A549 (cell line): ENCODE measurements around the gene DNAH11. TPM values are rescaled to one million over a fixed set of nuclear protein-coding genes. Genes with fewer than 3 reads are reported as not detected.

Source experiments
- ATAC-seq, 2 experiments: fragments of 200-7000 bp in 1 of 2; fragments of >200 bp in 1 of 2; cut with Nextera tagmentation in 1 of 2; cut with Tn5 transposase in 1 of 2; 3 replicates each; pipeline versions ENCODE4 v1.8.0 to v1.9.1; 2018 to 2020; ENCODE audit warnings: mild to moderate bottlenecking in 1 of 2, moderate library complexity in 1 of 2
- CTCF ChIA-PET: fragments of 300-600 bp; sonication (Branson Sonifier 250); formaldehyde crosslinking; extraction: SDS; loops from one replicate; lab custom pipeline; 2021; ENCODE audit warnings: antibody characterized with exemption, inconsistent platforms; lab: Yijun Ruan, JAX
- POLR2A ChIA-PET: fragments of 350-600 bp; formaldehyde crosslinking; extraction: SDS; loops from one replicate; lab custom pipeline; 2021; ENCODE audit warnings: antibody characterized with exemption, inconsistent platforms; lab: Yijun Ruan, JAX
- DNase-seq, 2 experiments: peaks; one replicate each; pipeline versions ENCODE4 v3.0.0 to v3.0.0-alpha.2; 2011 to 2016; ENCODE audit warnings: low read depth in 1 of 2, low spot score in 1 of 2
- FAIRE-seq: peaks from 2 replicates; lab custom pipeline; 2011; peaks lifted over from hg19 to GRCh38; lab: Jason Lieb, UNC
- H3K27ac ChIP-seq, 2 experiments: fragments of >200 bp; sonication (Bioruptor Twin); formaldehyde crosslinking; 3 replicates each; pipeline ENCODE4 v1.5.1; 2016 to 2017
- H3K4me1 ChIP-seq: fragments of >200 bp; sonication (Bioruptor Twin); formaldehyde crosslinking; 3 replicates; pipeline ENCODE4 v1.6.1; 2016
- H3K4me2 ChIP-seq: fragments of >200 bp; sonication (Bioruptor Twin); formaldehyde crosslinking; 3 replicates; pipeline ENCODE4 v1.6.1; 2016
- H3K4me3 ChIP-seq: fragments of >200 bp; sonication (Bioruptor Twin); formaldehyde crosslinking; 3 replicates; pipeline ENCODE4 v1.5.1; 2016
- H3K9me3 ChIP-seq: fragments of >200 bp; sonication (Bioruptor Twin); formaldehyde crosslinking; 3 replicates; pipeline ENCODE4 v1.6.1; 2016
- CHD2 ChIP-seq: fragments of 150-350 bp; IDR thresholded peaks from 2 replicates; pipeline ENCODE4 v1.6.1; 2014; ENCODE audit warnings: low read length; ENCODE audit not compliant: partially characterized antibody
- EHF ChIP-seq: fragments of 250-450 bp; sonication (Bioruptor Pico); IDR thresholded peaks from 2 replicates; pipeline ENCODE4 v1.5.0; 2020; ENCODE audit warnings: mild to moderate bottlenecking
- EHMT2 ChIP-seq: fragments of 200-600 bp; sonication (generic); IDR thresholded peaks from 2 replicates; pipeline ENCODE4 v1.6.1; 2016; ENCODE audit warnings: antibody characterized with exemption, low read depth, mild to moderate bottlenecking, moderate library complexity
- EP300 ChIP-seq, 2 experiments: fragments of >200 bp; sonication (Bioruptor Twin); formaldehyde crosslinking; IDR thresholded peaks; 2 replicates in 1 of 2; 3 replicates in 1 of 2; pipeline ENCODE4 v1.6.1; 2016 to 2017
- ESRRA ChIP-seq: fragments of 150-350 bp; IDR thresholded peaks from 2 replicates; pipeline ENCODE4 v1.6.1; 2014; ENCODE audit warnings: mild to moderate bottlenecking, low read length, borderline replicate concordance
- FOXS1 ChIP-seq: fragments of 250-450 bp; sonication (Bioruptor Pico); IDR thresholded peaks from 2 replicates; pipeline ENCODE4 v1.5.0; 2020; ENCODE audit warnings: mild to moderate bottlenecking, moderate library complexity
- GATA3 ChIP-seq: IDR thresholded peaks from 2 replicates; pipeline ENCODE4 v1.6.1; 2012; ENCODE audit warnings: borderline replicate concordance
- HOXA7 ChIP-seq: fragments of 250-450 bp; sonication (Bioruptor Pico); IDR thresholded peaks from 2 replicates; pipeline ENCODE4 v1.5.0; 2020; ENCODE audit warnings: mild to moderate bottlenecking, moderate library complexity
- HOXB5 ChIP-seq: fragments of 250-450 bp; sonication (Bioruptor Pico); IDR thresholded peaks from 2 replicates; pipeline ENCODE4 v1.5.0; 2020; ENCODE audit warnings: mild to moderate bottlenecking, moderate library complexity
- JUNB ChIP-seq: fragments of >200 bp; sonication (Bioruptor Twin); formaldehyde crosslinking; IDR thresholded peaks from 2 replicates; pipeline ENCODE4 v1.6.1; 2016
- KDM1A ChIP-seq: fragments of 200-600 bp; sonication (generic); IDR thresholded peaks from 2 replicates; pipeline ENCODE4 v1.6.1; 2016; ENCODE audit warnings: low read depth, mild to moderate bottlenecking
- MYC ChIP-seq: IDR thresholded peaks from 2 replicates; pipeline ENCODE4 v1.6.1; 2012; ENCODE audit warnings: mild to moderate bottlenecking, inconsistent platforms, low read length, improper control_type of control experiment, borderline replicate concordance
- NPAS2 ChIP-seq: fragments of 250-450 bp; sonication (Bioruptor Pico); IDR thresholded peaks from 2 replicates; pipeline ENCODE4 v1.8.0; 2022; ENCODE audit warnings: mild to moderate bottlenecking, moderate library complexity, borderline replicate concordance
- NR3C1 ChIP-seq: fragments of >200 bp; sonication (Bioruptor Twin); formaldehyde crosslinking; IDR thresholded peaks from 3 replicates; pipeline ENCODE4 v1.6.1; 2017
- POLR2A ChIP-seq: IDR thresholded peaks from 2 replicates; pipeline ENCODE4 v1.6.1; 2012; ENCODE audit warnings: mild to moderate bottlenecking, low read length
- POLR2AphosphoS2 ChIP-seq: conservative IDR thresholded peaks from 2 replicates; pipeline ENCODE4 v1.6.1; 2012; ENCODE audit warnings: low read length, improper control_type of control experiment, inconsistent platforms
- RARB ChIP-seq: fragments of 250-450 bp; sonication (Bioruptor Pico); IDR thresholded peaks from 2 replicates; pipeline ENCODE4 v1.8.0; 2021; ENCODE audit warnings: mild to moderate bottlenecking, moderate library complexity
- RCOR1 ChIP-seq: fragments of 150-350 bp; IDR thresholded peaks from 2 replicates; pipeline ENCODE4 v1.6.1; 2014; ENCODE audit warnings: antibody characterized with exemption, low read length, low read depth
- RNF2 ChIP-seq: fragments of 200-600 bp; sonication (generic); IDR thresholded peaks from 2 replicates; pipeline ENCODE4 v1.6.1; 2016; ENCODE audit warnings: low read depth, mild to moderate bottlenecking, antibody characterized with exemption, moderate library complexity, borderline replicate concordance
- SREBF2 ChIP-seq: fragments of 450-650 bp; IDR thresholded peaks from 2 replicates; pipeline ENCODE4 v1.6.1; 2014; ENCODE audit warnings: mild to moderate bottlenecking, moderate library complexity
- TFCP2L1 ChIP-seq: fragments of 250-450 bp; sonication (Bioruptor Pico); IDR thresholded peaks from 2 replicates; pipeline ENCODE4 v1.5.0; 2021; ENCODE audit warnings: mild to moderate bottlenecking
- ZC3H11A ChIP-seq: fragments of 450-650 bp; IDR thresholded peaks from 2 replicates; pipeline ENCODE4 v1.6.1; 2014; ENCODE audit warnings: antibody characterized with exemption, mild to moderate bottlenecking
- ZFP36 ChIP-seq: fragments of 450-650 bp; IDR thresholded peaks from 2 replicates; pipeline ENCODE4 v1.6.1; 2014; ENCODE audit warnings: borderline replicate concordance; ENCODE audit not compliant: partially characterized antibody
- ZNF302 ChIP-seq: fragments of 250-450 bp; sonication (Bioruptor Pico); IDR thresholded peaks from 2 replicates; pipeline ENCODE4 v1.9.0; 2021; ENCODE audit warnings: inconsistent platforms, mild to moderate bottlenecking, moderate library complexity
- ZSCAN20 ChIP-seq: fragments of 250-450 bp; sonication (Bioruptor Pico); IDR thresholded peaks from 2 replicates; pipeline ENCODE4 v1.8.0; 2022; ENCODE audit warnings: mild to moderate bottlenecking, moderate library complexity
- WGBS: methylation state at CpG from one replicate; pipeline ENCODE4 v1.1.6; 2017; ENCODE audit errors: missing lambda C conversion rate; 5-methylcytosine and 5-hydroxymethylcytosine counted together
- polyA plus RNA-seq, 4 experiments: library from polyadenylated mRNA; depleted of rRNA in 3 of 4; stranded (reverse); fragments of >200 nt; fragmentation: RNase III in 1 of 4; extraction: RNeasy Plus Mini Kit Qiagen cat#74134 plus additional on column Dnase treatment in 1 of 4; gene quantifications; 2 replicates in 3 of 4; 3 replicates in 1 of 4; pipeline ENCODE4 v1.2.3, GENCODE V29; 2011 to 2017
- TF ChIP-seq, protein P1 (sequence below): fragments of 250-450 bp; sonication (Bioruptor Pico); IDR thresholded peaks from 2 replicates; pipeline ENCODE4 v1.5.0; 2021; ENCODE audit warnings: mild to moderate bottlenecking, moderate library complexity, borderline replicate concordance
- TF ChIP-seq, protein P2 (sequence below): fragments of 450-650 bp; IDR thresholded peaks from 2 replicates; pipeline ENCODE4 v1.6.1; 2014; ENCODE audit warnings: antibody characterized with exemption
- TF ChIP-seq, protein P3 (sequence below): IDR thresholded peaks from 2 replicates; pipeline ENCODE4 v1.6.1; 2012
- TF ChIP-seq, protein P4 (sequence below): fragments of >200 bp; sonication (Bioruptor Twin); formaldehyde crosslinking; IDR thresholded peaks from 2 replicates; pipeline ENCODE4 v1.6.1; 2016
- TF ChIP-seq, protein P5 (sequence below): fragments of >200 bp; sonication (Bioruptor Twin); formaldehyde crosslinking; IDR thresholded peaks from 3 replicates; pipeline ENCODE4 v1.6.1; 2016
- TF ChIP-seq, protein P6 (sequence below): fragments of 150-350 bp; IDR thresholded peaks from 2 replicates; pipeline ENCODE4 v1.6.1; 2014; ENCODE audit warnings: low read depth, mild to moderate bottlenecking, low read length
- TF ChIP-seq, protein P7 (sequence below): fragments of >200 bp; sonication (Bioruptor Twin); formaldehyde crosslinking; IDR thresholded peaks from 3 replicates; pipeline ENCODE4 v1.5.1; 2016
- TF ChIP-seq, protein P8 (sequence below): IDR thresholded peaks from 2 replicates; pipeline ENCODE4 v1.6.1; 2012

DNAH11 gene
- polyA plus RNA-seq, 2 of the 4 experiments (the other 2 are of a cell fraction): 0.03 to 0.13 TPM

DNA sequence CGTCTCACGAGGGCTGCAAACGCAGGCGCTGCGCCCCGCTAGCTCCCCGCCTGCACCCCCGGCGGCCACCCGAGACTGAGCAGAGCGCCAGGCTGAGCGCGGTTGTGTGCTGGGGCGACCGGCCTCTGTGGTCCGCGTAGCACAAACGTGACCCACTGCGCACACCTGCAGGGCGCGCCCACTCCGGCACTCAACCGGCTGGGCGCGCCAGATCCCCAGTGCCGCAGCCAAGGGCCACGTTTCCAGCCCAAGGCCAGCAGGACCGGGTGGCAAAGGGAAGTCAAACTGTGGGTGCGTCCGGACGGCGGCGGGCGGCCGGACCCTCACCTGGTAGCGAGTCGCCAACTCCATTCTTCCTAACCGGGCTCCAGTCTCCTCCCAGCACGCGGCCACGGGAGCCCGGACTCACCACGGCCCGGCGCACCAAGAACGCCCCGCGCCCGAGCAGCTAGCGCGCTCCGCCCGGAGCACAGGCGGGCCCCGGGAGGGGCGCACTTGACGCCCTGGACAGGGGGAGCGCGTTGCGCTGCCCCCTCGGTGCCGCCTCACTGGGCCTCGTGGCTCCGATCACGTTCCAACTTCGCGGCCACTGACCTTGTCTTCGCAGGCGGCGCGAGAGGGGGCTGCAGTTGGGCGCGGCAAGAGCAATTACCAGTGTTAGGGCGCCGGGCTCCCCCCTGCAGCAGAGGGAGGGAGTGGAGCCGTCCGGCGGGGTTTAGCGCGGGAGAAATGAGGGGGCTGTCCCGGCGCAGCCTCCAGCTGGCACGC lies 402.8 kb downstream of the DNAH11 start, which contains the start of gene CDCA7L:
Gene CDCA7L (minus strand): TSS at position 446 of the 768 bp plus-strand sequence. CDS start 95 bp downstream, at position 351.
- ChIA-PET CTCF (interaction anchor here (0.6 to 1.1 kb wide), 5 partner anchors 9 to 311 kb away, joined by 3 read pairs; no protein-coding TSS in a partner anchor), POLR2A (interaction anchor here (0.9 to 1.2 kb wide), 4 partner anchors 138 to 519 kb away, joined by 3 to 4 read pairs (median 4); partner anchors contain the start of gene SP4)
- H3K9me3 ChIP-seq: no peaks in the 10 kb centered on the region
- H3K4me1 ChIP-seq: peaks cover 4% of the 10 kb centered on the region; the same call in 2 of the 3 replicates
- ATAC-seq (peak; percentile 94 to 97), DNase-seq (peak; percentile 78 to 81), FAIRE-seq (no peak)
- 3% methylated on average over 23 of the region's 83 CpGs for WGBS
- H3K27ac ChIP-seq: peak within 1 kb of the TSS; percentile 73 to 92
- peak within 1 kb of the TSS; percentile 85 for H3K4me2 ChIP-seq
- peak within 1 kb of the TSS; percentile 56 for H3K4me3 ChIP-seq
- TF ChIP-seq GATA3: peak; percentile 72
- TF ChIP-seq ZC3H11A: no peak
- TF ChIP-seq NPAS2: no peak
- TF ChIP-seq, protein P1, sequence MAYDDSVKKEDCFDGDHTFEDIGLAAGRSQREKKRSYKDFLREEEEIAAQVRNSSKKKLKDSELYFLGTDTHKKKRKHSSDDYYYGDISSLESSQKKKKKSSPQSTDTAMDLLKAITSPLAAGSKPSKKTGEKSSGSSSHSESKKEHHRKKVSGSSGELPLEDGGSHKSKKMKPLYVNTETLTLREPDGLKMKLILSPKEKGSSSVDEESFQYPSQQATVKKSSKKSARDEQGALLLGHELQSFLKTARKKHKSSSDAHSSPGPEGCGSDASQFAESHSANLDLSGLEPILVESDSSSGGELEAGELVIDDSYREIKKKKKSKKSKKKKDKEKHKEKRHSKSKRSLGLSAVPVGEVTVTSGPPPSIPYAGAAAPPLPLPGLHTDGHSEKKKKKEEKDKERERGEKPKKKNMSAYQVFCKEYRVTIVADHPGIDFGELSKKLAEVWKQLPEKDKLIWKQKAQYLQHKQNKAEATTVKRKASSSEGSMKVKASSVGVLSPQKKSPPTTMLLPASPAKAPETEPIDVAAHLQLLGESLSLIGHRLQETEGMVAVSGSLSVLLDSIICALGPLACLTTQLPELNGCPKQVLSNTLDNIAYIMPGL: no peak
- no peak for TF ChIP-seq ESRRA
- TF ChIP-seq RCOR1: no peak
- TF ChIP-seq, protein P2, sequence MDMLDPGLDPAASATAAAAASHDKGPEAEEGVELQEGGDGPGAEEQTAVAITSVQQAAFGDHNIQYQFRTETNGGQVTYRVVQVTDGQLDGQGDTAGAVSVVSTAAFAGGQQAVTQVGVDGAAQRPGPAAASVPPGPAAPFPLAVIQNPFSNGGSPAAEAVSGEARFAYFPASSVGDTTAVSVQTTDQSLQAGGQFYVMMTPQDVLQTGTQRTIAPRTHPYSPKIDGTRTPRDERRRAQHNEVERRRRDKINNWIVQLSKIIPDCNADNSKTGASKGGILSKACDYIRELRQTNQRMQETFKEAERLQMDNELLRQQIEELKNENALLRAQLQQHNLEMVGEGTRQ: no peak
- no peak for TF ChIP-seq RNF2
- no peak for TF ChIP-seq POLR2AphosphoS2
- TF ChIP-seq EHF (CRISPR knock-in tag): no peak
- TF ChIP-seq MYC: no peak
- no peak for TF ChIP-seq RARB
- TF ChIP-seq, protein P3, sequence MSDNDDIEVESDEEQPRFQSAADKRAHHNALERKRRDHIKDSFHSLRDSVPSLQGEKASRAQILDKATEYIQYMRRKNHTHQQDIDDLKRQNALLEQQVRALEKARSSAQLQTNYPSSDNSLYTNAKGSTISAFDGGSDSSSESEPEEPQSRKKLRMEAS: peak; percentile 76
- TF ChIP-seq HOXB5 (CRISPR knock-in tag): no peak
- TF ChIP-seq TFCP2L1: no peak
- TF ChIP-seq CHD2: no peak
- TF ChIP-seq HOXA7: no peak
- TF ChIP-seq, protein P4, sequence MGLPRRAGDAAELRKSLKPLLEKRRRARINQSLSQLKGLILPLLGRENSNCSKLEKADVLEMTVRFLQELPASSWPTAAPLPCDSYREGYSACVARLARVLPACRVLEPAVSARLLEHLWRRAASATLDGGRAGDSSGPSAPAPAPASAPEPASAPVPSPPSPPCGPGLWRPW: no peak
- no peak for TF ChIP-seq ZFP36
- TF ChIP-seq SREBF2: no peak
- TF ChIP-seq, protein P5, sequence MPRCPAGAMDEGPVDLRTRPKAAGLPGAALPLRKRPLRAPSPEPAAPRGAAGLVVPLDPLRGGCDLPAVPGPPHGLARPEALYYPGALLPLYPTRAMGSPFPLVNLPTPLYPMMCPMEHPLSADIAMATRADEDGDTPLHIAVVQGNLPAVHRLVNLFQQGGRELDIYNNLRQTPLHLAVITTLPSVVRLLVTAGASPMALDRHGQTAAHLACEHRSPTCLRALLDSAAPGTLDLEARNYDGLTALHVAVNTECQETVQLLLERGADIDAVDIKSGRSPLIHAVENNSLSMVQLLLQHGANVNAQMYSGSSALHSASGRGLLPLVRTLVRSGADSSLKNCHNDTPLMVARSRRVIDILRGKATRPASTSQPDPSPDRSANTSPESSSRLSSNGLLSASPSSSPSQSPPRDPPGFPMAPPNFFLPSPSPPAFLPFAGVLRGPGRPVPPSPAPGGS: no peak
- TF ChIP-seq, protein P6, sequence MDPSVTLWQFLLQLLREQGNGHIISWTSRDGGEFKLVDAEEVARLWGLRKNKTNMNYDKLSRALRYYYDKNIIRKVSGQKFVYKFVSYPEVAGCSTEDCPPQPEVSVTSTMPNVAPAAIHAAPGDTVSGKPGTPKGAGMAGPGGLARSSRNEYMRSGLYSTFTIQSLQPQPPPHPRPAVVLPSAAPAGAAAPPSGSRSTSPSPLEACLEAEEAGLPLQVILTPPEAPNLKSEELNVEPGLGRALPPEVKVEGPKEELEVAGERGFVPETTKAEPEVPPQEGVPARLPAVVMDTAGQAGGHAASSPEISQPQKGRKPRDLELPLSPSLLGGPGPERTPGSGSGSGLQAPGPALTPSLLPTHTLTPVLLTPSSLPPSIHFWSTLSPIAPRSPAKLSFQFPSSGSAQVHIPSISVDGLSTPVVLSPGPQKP: no peak
- TF ChIP-seq FOXS1 (CRISPR knock-in tag): no peak
- TF ChIP-seq, protein P7, sequence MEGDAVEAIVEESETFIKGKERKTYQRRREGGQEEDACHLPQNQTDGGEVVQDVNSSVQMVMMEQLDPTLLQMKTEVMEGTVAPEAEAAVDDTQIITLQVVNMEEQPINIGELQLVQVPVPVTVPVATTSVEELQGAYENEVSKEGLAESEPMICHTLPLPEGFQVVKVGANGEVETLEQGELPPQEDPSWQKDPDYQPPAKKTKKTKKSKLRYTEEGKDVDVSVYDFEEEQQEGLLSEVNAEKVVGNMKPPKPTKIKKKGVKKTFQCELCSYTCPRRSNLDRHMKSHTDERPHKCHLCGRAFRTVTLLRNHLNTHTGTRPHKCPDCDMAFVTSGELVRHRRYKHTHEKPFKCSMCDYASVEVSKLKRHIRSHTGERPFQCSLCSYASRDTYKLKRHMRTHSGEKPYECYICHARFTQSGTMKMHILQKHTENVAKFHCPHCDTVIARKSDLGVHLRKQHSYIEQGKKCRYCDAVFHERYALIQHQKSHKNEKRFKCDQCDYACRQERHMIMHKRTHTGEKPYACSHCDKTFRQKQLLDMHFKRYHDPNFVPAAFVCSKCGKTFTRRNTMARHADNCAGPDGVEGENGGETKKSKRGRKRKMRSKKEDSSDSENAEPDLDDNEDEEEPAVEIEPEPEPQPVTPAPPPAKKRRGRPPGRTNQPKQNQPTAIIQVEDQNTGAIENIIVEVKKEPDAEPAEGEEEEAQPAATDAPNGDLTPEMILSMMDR: no peak
- no peak for TF ChIP-seq EP300 (IDR thresholded peaks at IDR 0.05)
- TF ChIP-seq JUNB: no peak
- no peak for TF ChIP-seq ZNF302 (CRISPR knock-in tag)
- TF ChIP-seq ZSCAN20 (CRISPR knock-in tag): no peak
- TF ChIP-seq POLR2A: peak; percentile 48
- no peak for TF ChIP-seq EHMT2
- TF ChIP-seq KDM1A: no peak
- no peak for TF ChIP-seq NR3C1
- TF ChIP-seq, protein P8, sequence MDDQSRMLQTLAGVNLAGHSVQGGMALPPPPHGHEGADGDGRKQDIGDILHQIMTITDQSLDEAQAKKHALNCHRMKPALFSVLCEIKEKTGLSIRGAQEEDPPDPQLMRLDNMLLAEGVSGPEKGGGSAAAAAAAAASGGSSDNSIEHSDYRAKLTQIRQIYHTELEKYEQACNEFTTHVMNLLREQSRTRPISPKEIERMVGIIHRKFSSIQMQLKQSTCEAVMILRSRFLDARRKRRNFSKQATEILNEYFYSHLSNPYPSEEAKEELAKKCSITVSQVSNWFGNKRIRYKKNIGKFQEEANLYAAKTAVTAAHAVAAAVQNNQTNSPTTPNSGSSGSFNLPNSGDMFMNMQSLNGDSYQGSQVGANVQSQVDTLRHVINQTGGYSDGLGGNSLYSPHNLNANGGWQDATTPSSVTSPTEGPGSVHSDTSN: 0 out of 2 replicates have a peak, but pooled peaks have one; percentile 18
